ENCODE measurements around the gene CTNNBL1.

GRCh38 chr20:37873884-37874283 is 180.1 kb downstream of the CTNNBL1 start:
- TF ChIP-seq CTCF (IDR thresholded peaks at IDR 0.05) = no peak
- TF ChIP-seq POLR2A (IDR thresholded peaks at IDR 0.05) = no peak

All from testis (tissue), 2 donors.